Activated T-helper 17 cell treated with anti-CD3 and anti-CD28 coated beads, Interleukin-2, amount 50 U/mL, for 72 hours (primary cell): ENCODE results near the gene ACP3. TPM values are rescaled to one million over a fixed set of nuclear protein-coding genes. Genes with fewer than 3 reads are reported as not detected.

ENCODE experiments used
- ATAC-seq: fragments of 150-1000 bp; cut with Tn5 transposase; replicated peaks from 2 replicates; pipeline ENCODE4 v1.10.0; 2021; ENCODE audit warnings: mild to moderate bottlenecking, moderate library complexity
- H3K27ac Mint-ChIP-seq: one replicate; pipeline ENCODE4 v1.8.0; 2022; ENCODE audit warnings: mixed read lengths
- H3K27me3 Mint-ChIP-seq: one replicate; pipeline ENCODE4 v1.8.0; 2022; ENCODE audit warnings: mixed read lengths
- H3K36me3 Mint-ChIP-seq: one replicate; pipeline ENCODE4 v1.8.0; 2022; ENCODE audit warnings: low read depth, mild to moderate bottlenecking, mixed read lengths
- H3K4me1 Mint-ChIP-seq: one replicate; pipeline ENCODE4 v1.8.0; 2022; ENCODE audit warnings: mixed read lengths
- H3K4me3 Mint-ChIP-seq: one replicate; pipeline ENCODE4 v1.8.0; 2022; ENCODE audit warnings: mild to moderate bottlenecking, mixed read lengths
- H3K9me3 Mint-ChIP-seq: one replicate; pipeline ENCODE4 v1.8.0; 2022; ENCODE audit warnings: mixed read lengths
- total RNA-seq, 2 donors: library from RNA; stranded (reverse); gene quantifications; one replicate each; pipeline ENCODE4 v1.2.3, GENCODE V29; 2022

ACP3 gene
- not detected for total RNA-seq

DNA sequence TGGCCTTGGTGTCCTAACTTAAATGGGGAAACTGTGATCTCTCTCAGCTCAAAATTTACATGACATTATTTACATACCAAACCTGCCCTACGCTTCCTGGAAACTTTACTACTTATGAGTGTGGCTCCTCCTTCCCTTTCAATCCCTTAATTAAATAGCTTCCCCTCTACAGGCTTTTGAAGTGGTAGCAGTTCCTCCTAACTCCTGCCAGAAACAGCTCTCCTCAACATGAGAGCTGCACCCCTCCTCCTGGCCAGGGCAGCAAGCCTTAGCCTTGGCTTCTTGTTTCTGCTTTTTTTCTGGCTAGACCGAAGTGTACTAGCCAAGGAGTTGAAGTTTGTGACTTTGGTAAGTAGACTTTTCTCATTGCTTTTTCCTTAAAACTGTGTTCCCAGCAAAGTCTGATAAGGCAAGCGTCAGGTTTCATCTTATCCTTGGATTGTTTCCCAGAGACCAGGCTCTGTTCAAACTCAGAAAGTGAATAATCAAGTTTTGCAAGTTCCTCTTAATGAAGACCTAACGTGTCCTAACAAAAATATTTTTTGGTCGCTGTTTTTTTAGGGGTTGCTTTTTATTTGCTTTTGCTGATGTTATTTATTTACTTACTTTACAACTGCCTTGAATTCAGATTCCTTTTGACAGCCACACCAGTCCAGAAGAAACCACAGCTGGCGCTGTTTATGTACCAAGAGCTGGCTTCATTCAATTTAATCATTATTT is at the start of gene ACP3:
TSS of gene ACP3 (plus strand) at position 179 of the 720 bp plus-strand sequence. CDS start at position 229, 50 bp downstream.
- no peak within 1 kb of the TSS for H3K4me3 Mint-ChIP-seq
- no peaks in the 10 kb centered on the region for H3K9me3 Mint-ChIP-seq
- H3K27me3 Mint-ChIP-seq: peaks cover 16% of the 10 kb centered on the region
- H3K36me3 Mint-ChIP-seq: no peaks in the 10 kb centered on the region
- no peak for ATAC-seq
- no peak within 1 kb of the TSS for H3K27ac Mint-ChIP-seq
- H3K4me1 Mint-ChIP-seq: no peaks in the 10 kb centered on the region

- ATAC-seq: no peak
- Mint-ChIP-seq H3K27ac (no peak overlapping the region), H3K9me3 (no peaks in the 10 kb centered on the region), H3K36me3 (no peaks in the 10 kb centered on the region), H3K27me3 (peaks cover 12% of the 10 kb centered on the region), H3K4me1 (no peaks in the 10 kb centered on the region), H3K4me3 (no peak overlapping the region)
Measured at GRCh38 chr3:132268956-132269355, 48.3 kb upstream of the ACP3 start.

- Mint-ChIP-seq H3K27ac (no peak overlapping the region), H3K4me1 (no peaks in the 10 kb centered on the region), H3K36me3 (no peaks in the 10 kb centered on the region), H3K4me3 (no peak overlapping the region), H3K9me3 (no peaks in the 10 kb centered on the region), H3K27me3 (peaks cover 5% of the 10 kb centered on the region)
- no peak for ATAC-seq
Measured at GRCh38 chr3:132273036-132273435, 44.2 kb upstream of the ACP3 start.

GRCh38 chr3:132276228-132276906 is 40.8 kb upstream of the ACP3 start:
- Mint-ChIP-seq H3K36me3 (no peaks in the 10 kb centered on the region), H3K4me1 (no peaks in the 10 kb centered on the region), H3K4me3 (no peak overlapping the region), H3K9me3 (peaks cover 3% of the 10 kb centered on the region), H3K27me3 (peaks cover 5% of the 10 kb centered on the region), H3K27ac (no peak overlapping the region)
- no peak for ATAC-seq

DNA sequence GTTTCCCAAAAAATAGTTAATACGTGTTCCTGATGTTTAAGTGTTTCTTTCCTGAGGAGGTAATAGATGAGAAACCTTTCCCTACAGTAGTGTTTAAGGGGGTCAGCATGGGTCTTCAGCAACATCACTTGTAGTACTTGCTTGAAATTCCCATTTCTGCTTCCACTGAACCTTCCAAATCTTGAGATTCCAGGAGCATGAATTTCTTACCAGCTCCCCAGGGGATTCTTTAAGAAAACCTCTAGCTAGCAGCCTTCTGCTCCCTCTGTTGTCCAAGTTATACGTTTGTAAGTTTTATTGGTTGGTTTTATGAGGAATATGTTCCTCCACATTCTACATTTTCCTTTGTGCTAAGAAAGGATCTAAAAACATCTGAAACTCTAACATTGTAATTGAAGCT is 38.2 kb upstream of the ACP3 start:
- no peak overlapping the region for H3K27ac Mint-ChIP-seq
- peaks cover 3% of the 10 kb centered on the region for H3K9me3 Mint-ChIP-seq
- no peak for ATAC-seq
- no peaks in the 10 kb centered on the region for H3K4me1 Mint-ChIP-seq
- H3K36me3 Mint-ChIP-seq: no peaks in the 10 kb centered on the region
- H3K4me3 Mint-ChIP-seq: no peak overlapping the region
- H3K27me3 Mint-ChIP-seq: peaks cover 5% of the 10 kb centered on the region

DNA sequence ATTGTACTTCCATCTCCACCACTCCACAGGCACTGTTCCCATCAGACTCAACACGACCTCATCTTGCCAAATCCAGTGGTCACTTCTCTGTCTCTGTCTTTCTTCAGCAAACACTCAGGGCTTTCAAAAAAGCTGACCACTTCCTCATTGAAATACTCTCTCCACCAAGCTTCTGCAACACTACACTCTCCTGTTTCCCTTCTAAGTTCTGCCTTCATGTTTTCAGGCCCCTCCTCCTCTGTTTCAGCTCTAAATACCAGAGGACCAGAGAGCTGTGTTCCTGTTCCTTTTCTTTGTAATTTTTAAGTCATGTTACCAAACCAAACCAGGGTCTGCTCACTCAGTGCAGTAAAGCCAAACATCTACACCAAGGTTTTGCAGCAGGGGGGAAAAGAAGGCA is 33.8 kb upstream of the ACP3 start:
- Mint-ChIP-seq H3K9me3 (peaks cover 4% of the 10 kb centered on the region), H3K36me3 (no peaks in the 10 kb centered on the region)
- ATAC-seq: no peak

DNA sequence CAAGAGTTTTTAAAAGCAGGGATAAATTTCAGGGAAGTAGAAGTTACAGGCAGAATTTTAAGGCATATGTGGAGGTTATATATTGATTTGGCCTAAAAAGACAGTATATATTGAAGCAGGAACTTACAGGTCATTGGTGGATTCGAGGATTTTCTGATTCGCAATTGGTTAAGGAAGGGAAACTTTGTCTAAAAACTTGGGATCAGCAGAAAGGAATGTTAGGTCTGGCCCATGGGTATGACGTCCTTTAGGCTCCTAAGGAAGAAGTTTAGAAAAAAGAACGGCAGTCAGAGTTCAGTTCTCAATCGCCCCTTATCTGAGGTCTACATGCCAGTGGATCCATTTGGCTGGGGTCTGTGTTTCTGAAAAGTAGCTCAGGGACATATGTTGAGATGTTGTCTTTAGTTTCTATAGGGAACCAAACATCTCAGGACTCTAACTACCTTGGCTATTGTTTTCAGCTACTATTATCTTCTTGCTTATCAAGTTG is 33.2 kb upstream of the ACP3 start:
- Mint-ChIP-seq H3K4me1 (no peaks in the 10 kb centered on the region), H3K27ac (no peak overlapping the region), H3K36me3 (no peaks in the 10 kb centered on the region), H3K4me3 (no peak overlapping the region), H3K27me3 (peaks cover 13% of the 10 kb centered on the region), H3K9me3 (peaks cover 4% of the 10 kb centered on the region)
- ATAC-seq: no peak

More for the DNA sequence above, 33.8 kb upstream of the ACP3 start:
- Mint-ChIP-seq H3K27ac (no peak overlapping the region), H3K27me3 (peaks cover 13% of the 10 kb centered on the region), H3K4me3 (no peak overlapping the region), H3K4me1 (no peaks in the 10 kb centered on the region)

DNA sequence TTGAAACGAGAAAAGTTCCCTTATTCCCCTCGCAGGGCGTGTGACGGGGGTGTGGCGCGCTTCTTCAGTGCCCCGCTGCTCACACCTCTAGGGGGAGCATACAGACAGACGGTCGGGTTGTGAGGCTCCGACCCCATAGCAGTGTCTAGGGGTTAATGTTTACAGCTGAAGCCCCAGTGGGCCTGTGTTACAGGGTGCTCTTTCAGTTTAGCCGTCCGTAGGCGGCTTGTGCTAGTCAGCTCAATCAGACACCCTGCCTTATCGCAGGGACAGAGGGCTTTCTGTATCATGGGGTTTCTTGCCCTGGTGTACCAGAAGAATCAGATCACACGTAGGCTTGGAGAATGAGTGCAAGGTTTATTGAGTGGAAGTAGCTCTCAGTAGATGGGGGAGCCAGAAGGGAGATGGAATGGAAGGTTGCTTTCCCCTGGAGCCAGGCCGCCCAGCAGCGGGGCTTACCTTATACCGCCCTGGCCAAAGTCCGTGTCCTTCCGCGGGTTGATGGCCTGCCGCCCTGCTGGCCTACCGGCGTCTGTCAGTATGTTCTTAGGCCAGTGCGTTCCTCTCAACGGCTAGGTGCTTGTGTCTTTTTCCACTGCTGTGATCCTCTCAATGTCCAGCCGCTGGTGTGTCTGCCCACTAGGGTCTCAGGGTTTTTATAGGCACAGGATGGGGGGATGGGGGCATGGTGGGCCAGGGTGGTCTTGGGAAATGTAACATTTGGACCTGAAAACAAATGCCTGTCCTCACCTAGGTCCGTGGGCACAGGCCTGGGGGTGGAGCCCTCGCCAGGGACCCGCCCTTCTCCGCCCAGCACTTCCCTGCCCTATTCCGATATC is 32.2 kb upstream of the ACP3 start:
- Mint-ChIP-seq H3K36me3 (no peaks in the 10 kb centered on the region), H3K4me3 (no peak overlapping the region), H3K27me3 (peaks cover 18% of the 10 kb centered on the region), H3K27ac (no peak overlapping the region), H3K9me3 (peaks cover 4% of the 10 kb centered on the region), H3K4me1 (no peaks in the 10 kb centered on the region)
- no peak for ATAC-seq

DNA sequence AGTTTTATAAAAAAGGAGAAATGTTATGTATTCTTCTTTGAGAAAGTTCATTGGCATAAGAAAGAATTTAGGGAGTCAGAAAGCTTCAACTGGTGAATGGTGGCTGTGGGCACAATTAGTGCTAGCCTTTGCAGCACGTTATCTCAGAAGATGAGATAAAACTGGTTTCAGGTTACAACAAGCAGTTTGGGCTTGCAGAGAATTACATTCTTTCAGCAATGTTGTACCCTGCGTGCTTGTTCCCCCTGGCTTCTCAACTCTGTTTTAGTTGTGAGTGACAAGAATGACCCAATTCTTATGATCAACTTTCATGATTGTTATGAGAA is 31.6 kb upstream of the ACP3 start:
- H3K27me3 Mint-ChIP-seq: peaks cover 21% of the 10 kb centered on the region
- H3K9me3 Mint-ChIP-seq: peaks cover 4% of the 10 kb centered on the region
- no peak overlapping the region for H3K4me3 Mint-ChIP-seq
- H3K27ac Mint-ChIP-seq: no peak overlapping the region
- H3K36me3 Mint-ChIP-seq: no peaks in the 10 kb centered on the region
- ATAC-seq: no peak
- H3K4me1 Mint-ChIP-seq: no peaks in the 10 kb centered on the region

DNA sequence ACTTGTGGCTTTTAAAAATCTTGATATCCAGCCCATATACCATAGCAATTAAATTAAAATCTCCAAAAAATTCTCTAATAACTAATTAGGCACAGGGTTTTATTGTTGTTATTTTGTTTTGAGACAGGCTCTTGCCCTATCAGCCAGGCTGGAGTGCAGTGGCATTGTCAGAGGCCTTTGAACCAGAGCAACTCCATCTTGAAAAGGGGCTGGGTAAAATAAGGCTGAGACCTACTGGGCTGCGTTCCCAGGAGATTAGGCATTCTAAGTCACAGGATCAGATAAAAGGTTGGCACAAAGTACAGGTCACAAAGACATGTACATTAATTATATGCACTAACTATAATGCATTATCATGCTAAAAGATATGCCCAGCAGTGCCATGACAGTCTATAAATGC is 31.2 kb upstream of the ACP3 start:
- Mint-ChIP-seq H3K4me1 (no peaks in the 10 kb centered on the region), H3K27me3 (peaks cover 24% of the 10 kb centered on the region), H3K4me3 (no peak overlapping the region), H3K9me3 (peaks cover 4% of the 10 kb centered on the region), H3K36me3 (no peaks in the 10 kb centered on the region), H3K27ac (no peak overlapping the region)
- ATAC-seq: no peak

DNA sequence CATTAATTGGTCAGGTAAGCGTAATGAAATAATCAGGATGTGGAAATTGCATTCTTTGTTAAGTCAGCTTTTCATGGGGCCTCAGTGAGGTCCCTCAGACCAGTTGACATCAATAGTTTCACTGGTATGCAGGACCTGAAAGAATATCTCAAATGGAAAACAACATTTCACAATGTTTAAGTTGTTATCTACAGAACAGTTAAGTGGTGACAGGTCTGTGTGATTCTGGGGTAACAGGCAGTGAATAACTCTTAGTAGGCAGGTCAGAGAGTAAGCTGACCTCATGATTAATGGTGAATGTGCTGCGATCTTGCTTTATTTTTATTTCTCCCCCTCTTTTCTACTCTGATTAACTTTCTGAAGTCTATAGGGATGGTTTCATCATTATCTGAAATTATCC is 28.9 kb upstream of the ACP3 start:
- no peak overlapping the region for H3K4me3 Mint-ChIP-seq
- H3K36me3 Mint-ChIP-seq: no peaks in the 10 kb centered on the region
- H3K9me3 Mint-ChIP-seq: peaks cover 4% of the 10 kb centered on the region
- peaks cover 25% of the 10 kb centered on the region for H3K27me3 Mint-ChIP-seq
- ATAC-seq: no peak
- no peak overlapping the region for H3K27ac Mint-ChIP-seq
- no peaks in the 10 kb centered on the region for H3K4me1 Mint-ChIP-seq

GRCh38 chr3:132289316-132289715 is 27.9 kb upstream of the ACP3 start:
- Mint-ChIP-seq H3K4me1 (no peaks in the 10 kb centered on the region), H3K4me3 (no peak overlapping the region), H3K36me3 (no peaks in the 10 kb centered on the region), H3K9me3 (peaks cover 4% of the 10 kb centered on the region), H3K27ac (no peak overlapping the region), H3K27me3 (peaks cover 22% of the 10 kb centered on the region)
- no peak for ATAC-seq

DNA sequence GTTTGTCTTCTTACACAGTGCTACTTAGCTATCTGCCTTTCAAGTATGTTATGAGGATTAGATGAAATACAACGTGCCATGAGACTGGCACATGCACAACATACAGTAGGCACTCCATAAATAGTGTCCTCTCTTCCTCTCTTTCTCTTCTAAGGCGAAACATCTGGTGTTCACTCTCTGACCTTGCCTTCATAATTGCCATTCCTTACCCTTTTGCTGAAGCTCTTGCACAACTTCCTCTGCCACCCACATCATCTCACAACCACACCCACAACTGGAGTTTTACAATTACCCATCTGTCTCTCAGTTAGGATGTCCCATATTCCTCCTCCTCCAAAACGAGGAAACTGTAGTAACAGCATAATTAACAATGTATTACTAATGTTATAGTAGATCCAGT is 26.4 kb upstream of the ACP3 start:
- Mint-ChIP-seq H3K27me3 (peaks cover 22% of the 10 kb centered on the region), H3K36me3 (no peaks in the 10 kb centered on the region), H3K4me3 (no peak overlapping the region), H3K27ac (no peak overlapping the region), H3K9me3 (peaks cover 6% of the 10 kb centered on the region), H3K4me1 (no peaks in the 10 kb centered on the region)
- no peak for ATAC-seq

DNA sequence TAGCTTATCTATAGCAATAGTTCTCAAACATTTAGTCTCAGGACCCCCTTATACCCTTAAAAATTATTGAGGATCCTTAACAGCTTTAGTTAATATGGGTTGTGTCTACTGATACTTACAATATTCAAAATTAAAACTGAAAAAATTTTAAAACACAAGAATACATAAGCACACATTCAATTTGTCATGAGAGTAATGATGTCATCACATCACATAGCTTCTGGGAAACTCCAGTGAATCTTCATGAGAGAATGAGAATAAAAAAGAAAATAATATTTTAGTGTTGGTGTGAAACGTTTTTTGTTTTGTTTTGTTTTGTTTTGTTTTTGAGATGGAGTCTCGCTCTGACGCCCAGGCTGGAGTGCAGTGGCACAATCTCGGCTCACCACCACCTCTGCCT is 25.2 kb upstream of the ACP3 start:
- Mint-ChIP-seq H3K4me1 (no peaks in the 10 kb centered on the region), H3K4me3 (no peak overlapping the region), H3K36me3 (no peaks in the 10 kb centered on the region), H3K27ac (no peak overlapping the region), H3K27me3 (peaks cover 22% of the 10 kb centered on the region), H3K9me3 (peaks cover 8% of the 10 kb centered on the region)
- no peak for ATAC-seq

- H3K9me3 Mint-ChIP-seq: peaks cover 4% of the 10 kb centered on the region
- H3K4me3 Mint-ChIP-seq: no peak overlapping the region
- no peaks in the 10 kb centered on the region for H3K36me3 Mint-ChIP-seq
Measured at GRCh38 chr3:132293251-132293650, 24.0 kb upstream of the ACP3 start.

More at GRCh38 chr3:132293251-132293650, 24.0 kb upstream of the ACP3 start:
- Mint-ChIP-seq H3K27ac (no peak overlapping the region), H3K4me1 (no peaks in the 10 kb centered on the region), H3K27me3 (peaks cover 14% of the 10 kb centered on the region)
- ATAC-seq: no peak
